ENCODE results near the gene SLAMF1.
A peak's percentile ranks its signal among the peaks of the same experiment; 100 is the strongest.

SLAMF1 gene

GRCh38 chr1:160671603-160672517 lies 25.0 kb upstream of the SLAMF1 start:
- Histone ChIP-seq H3K79me2 (ENCODE audit: insufficient read depth, low read depth) (no peaks in the 10 kb centered on the region), H3K9ac (no peak overlapping the region), H3K4me2 (peak overlapping the region; percentile 61; the same call in 1 of the 2 replicates), H3K4me1 (ENCODE audit: low read depth, poor library complexity, severe bottlenecking) (peaks cover 56% of the 10 kb centered on the region), H3K27ac (no peak overlapping the region), H2AFZ (ENCODE audit: low read depth) (no peak overlapping the region), H4K20me1 (ENCODE audit: insufficient read depth) (no peaks in the 10 kb centered on the region), H3K4me3 (IDR thresholded peaks at IDR 0.05; ENCODE audit: insufficient read depth, low read depth, low read length) (no peak overlapping the region), H3K27me3 (ENCODE audit: insufficient read depth, low read depth) (no peaks in the 10 kb centered on the region), H3K36me3 (ENCODE audit: insufficient read depth) (no peaks in the 10 kb centered on the region)
- TF ChIP-seq, protein P1, sequence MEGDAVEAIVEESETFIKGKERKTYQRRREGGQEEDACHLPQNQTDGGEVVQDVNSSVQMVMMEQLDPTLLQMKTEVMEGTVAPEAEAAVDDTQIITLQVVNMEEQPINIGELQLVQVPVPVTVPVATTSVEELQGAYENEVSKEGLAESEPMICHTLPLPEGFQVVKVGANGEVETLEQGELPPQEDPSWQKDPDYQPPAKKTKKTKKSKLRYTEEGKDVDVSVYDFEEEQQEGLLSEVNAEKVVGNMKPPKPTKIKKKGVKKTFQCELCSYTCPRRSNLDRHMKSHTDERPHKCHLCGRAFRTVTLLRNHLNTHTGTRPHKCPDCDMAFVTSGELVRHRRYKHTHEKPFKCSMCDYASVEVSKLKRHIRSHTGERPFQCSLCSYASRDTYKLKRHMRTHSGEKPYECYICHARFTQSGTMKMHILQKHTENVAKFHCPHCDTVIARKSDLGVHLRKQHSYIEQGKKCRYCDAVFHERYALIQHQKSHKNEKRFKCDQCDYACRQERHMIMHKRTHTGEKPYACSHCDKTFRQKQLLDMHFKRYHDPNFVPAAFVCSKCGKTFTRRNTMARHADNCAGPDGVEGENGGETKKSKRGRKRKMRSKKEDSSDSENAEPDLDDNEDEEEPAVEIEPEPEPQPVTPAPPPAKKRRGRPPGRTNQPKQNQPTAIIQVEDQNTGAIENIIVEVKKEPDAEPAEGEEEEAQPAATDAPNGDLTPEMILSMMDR (conservative IDR thresholded peaks at IDR 0.05; ENCODE audit: low read depth, low read length), result no peak

- Histone ChIP-seq H3K4me1 (ENCODE audit: low read depth, poor library complexity, severe bottlenecking) (peaks cover 45% of the 10 kb centered on the region), H3K27me3 (ENCODE audit: insufficient read depth, low read depth) (no peaks in the 10 kb centered on the region), H3K4me2 (no peak overlapping the region), H3K4me3 (IDR thresholded peaks at IDR 0.05; ENCODE audit: insufficient read depth, low read depth, low read length) (no peak overlapping the region), H2AFZ (ENCODE audit: low read depth) (no peak overlapping the region), H3K9ac (no peak overlapping the region), H3K36me3 (ENCODE audit: insufficient read depth) (no peaks in the 10 kb centered on the region), H4K20me1 (ENCODE audit: insufficient read depth) (no peaks in the 10 kb centered on the region), H3K79me2 (ENCODE audit: insufficient read depth, low read depth) (no peaks in the 10 kb centered on the region), H3K27ac (no peak overlapping the region)
- TF ChIP-seq, protein P1 (conservative IDR thresholded peaks at IDR 0.05; ENCODE audit: low read depth, low read length), result no peak
Observed at GRCh38 chr1:160670701-160671100, 23.9 kb upstream of the SLAMF1 start.

GRCh38 chr1:160669802-160670201 lies 23.0 kb upstream of the SLAMF1 start:
- H3K79me2 ChIP-seq (ENCODE audit: insufficient read depth, low read depth), result no peaks in the 10 kb centered on the region
- no peaks in the 10 kb centered on the region for H4K20me1 ChIP-seq (ENCODE audit: insufficient read depth)
- no peak overlapping the region for H2AFZ ChIP-seq (ENCODE audit: low read depth)
- H3K4me1 ChIP-seq (ENCODE audit: low read depth, poor library complexity, severe bottlenecking), result peaks cover 40% of the 10 kb centered on the region
- no peak overlapping the region for H3K4me2 ChIP-seq
- no peak overlapping the region for H3K4me3 ChIP-seq (IDR thresholded peaks at IDR 0.05; ENCODE audit: insufficient read depth, low read depth, low read length)
- H3K27ac ChIP-seq, result no peak overlapping the region
- H3K9ac ChIP-seq, result no peak overlapping the region
- TF ChIP-seq, protein P1 (conservative IDR thresholded peaks at IDR 0.05; ENCODE audit: low read depth, low read length), result no peak
- H3K36me3 ChIP-seq (ENCODE audit: insufficient read depth), result no peaks in the 10 kb centered on the region
- H3K27me3 ChIP-seq (ENCODE audit: insufficient read depth, low read depth), result no peaks in the 10 kb centered on the region

DNA sequence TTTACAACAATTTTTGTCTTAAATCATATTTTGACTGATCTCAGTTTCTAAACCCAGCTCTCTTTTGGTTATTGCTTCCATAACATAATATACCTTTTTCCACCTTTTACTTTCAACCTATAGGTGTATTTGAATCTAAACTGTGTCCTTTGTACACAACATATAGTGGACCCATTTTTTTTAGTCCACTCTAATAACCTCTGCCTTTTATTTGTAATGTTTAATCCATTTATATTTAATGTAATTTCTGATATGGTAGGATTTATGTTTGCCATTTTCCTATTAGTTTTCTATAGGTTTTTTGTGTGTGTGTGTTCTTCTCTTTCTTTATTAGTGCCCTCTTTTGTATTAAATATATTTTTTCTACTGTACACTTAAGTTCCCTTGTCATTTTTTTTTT lies 22.4 kb upstream of the SLAMF1 start:
- Histone ChIP-seq H3K27me3 (ENCODE audit: insufficient read depth, low read depth) (no peaks in the 10 kb centered on the region), H3K4me1 (ENCODE audit: low read depth, poor library complexity, severe bottlenecking) (peaks cover 35% of the 10 kb centered on the region), H3K4me2 (no peak overlapping the region), H3K36me3 (ENCODE audit: insufficient read depth) (no peaks in the 10 kb centered on the region), H3K27ac (no peak overlapping the region), H3K9ac (no peak overlapping the region), H2AFZ (ENCODE audit: low read depth) (no peak overlapping the region), H4K20me1 (ENCODE audit: insufficient read depth) (no peaks in the 10 kb centered on the region), H3K79me2 (ENCODE audit: insufficient read depth, low read depth) (no peaks in the 10 kb centered on the region), H3K4me3 (IDR thresholded peaks at IDR 0.05; ENCODE audit: insufficient read depth, low read depth, low read length) (no peak overlapping the region)
- TF ChIP-seq, protein P1 (conservative IDR thresholded peaks at IDR 0.05; ENCODE audit: low read depth, low read length), result no peak

Measured in KMS-11 (cell line).